ENCODE measurements around the gene ARHGAP26. TPM values are rescaled to one million over a fixed set of nuclear protein-coding genes. Genes with fewer than 3 reads are reported as not detected.

The ARHGAP26 gene
- total RNA-seq, 1 donor from 2014 or later = 20.1 TPM

DNA sequence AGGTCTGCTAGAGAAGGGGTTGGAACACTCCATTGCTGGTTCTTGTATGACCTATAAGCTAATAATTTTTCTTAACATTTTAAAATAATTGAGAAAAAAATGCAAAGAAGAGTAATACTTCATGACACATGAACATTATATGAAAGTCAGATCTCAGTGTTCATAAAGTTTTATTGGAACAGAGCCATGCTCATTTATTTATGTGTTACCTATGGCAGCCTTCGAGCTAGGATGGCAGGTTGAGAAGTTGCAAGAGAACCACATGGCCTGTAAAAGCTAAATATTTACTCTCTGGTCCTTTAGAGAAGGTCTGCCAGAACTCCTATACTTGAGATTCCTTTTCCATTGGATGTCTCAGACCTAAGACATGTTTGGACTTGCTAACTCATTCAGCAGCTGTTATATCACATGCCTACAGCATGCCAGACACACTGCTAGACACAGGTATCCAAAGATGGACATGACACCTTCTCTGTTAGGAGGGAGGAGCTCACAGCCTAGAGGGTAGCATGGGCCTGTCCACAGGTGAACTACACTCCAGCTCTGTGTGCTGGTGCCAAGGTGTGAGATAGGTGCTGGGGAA, 304.3 kb downstream of the ARHGAP26 start:
- DNase-seq = no peak
- peaks cover 10% of the 10 kb centered on the region for H3K36me3 Mint-ChIP-seq (ENCODE audit: unreplicated experiment)
- H3K9me3 Mint-ChIP-seq (ENCODE audit: unreplicated experiment) = peaks cover 2% of the 10 kb centered on the region
- no peak overlapping the region for H3K4me3 Mint-ChIP-seq (ENCODE audit: unreplicated experiment)
- H3K27me3 Mint-ChIP-seq (ENCODE audit: unreplicated experiment) = no peaks in the 10 kb centered on the region
- H3K4me1 Mint-ChIP-seq (ENCODE audit: low read depth, unreplicated experiment) = no peaks in the 10 kb centered on the region
- TF ChIP-seq, protein P1, sequence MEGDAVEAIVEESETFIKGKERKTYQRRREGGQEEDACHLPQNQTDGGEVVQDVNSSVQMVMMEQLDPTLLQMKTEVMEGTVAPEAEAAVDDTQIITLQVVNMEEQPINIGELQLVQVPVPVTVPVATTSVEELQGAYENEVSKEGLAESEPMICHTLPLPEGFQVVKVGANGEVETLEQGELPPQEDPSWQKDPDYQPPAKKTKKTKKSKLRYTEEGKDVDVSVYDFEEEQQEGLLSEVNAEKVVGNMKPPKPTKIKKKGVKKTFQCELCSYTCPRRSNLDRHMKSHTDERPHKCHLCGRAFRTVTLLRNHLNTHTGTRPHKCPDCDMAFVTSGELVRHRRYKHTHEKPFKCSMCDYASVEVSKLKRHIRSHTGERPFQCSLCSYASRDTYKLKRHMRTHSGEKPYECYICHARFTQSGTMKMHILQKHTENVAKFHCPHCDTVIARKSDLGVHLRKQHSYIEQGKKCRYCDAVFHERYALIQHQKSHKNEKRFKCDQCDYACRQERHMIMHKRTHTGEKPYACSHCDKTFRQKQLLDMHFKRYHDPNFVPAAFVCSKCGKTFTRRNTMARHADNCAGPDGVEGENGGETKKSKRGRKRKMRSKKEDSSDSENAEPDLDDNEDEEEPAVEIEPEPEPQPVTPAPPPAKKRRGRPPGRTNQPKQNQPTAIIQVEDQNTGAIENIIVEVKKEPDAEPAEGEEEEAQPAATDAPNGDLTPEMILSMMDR (IDR thresholded peaks at IDR 0.05; ENCODE audit: partially characterized antibody, unreplicated experiment) = no peak
- no peak overlapping the region for H3K27ac Mint-ChIP-seq (ENCODE audit: unreplicated experiment)

DNA sequence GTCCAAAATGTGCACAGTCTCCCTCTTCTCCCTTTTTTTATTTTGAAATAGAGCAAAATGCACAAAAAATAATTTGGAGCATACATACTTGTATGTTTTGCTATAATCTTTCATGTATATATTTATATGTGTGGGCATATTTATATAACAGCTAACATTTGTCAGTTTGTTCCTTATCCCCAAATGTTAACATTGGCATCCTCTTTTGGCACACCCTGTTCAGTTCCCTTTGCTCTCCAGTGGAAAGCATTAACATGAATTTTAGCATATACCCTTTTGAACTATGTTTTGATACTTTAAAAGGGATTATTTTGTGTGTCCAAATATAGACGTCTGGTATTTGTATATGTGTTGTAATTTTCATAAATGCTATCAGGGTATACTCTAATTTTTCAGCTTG, 306.2 kb downstream of the ARHGAP26 start:
- Mint-ChIP-seq H3K27ac (ENCODE audit: unreplicated experiment) (no peak overlapping the region), H3K36me3 (ENCODE audit: unreplicated experiment) (peaks cover 5% of the 10 kb centered on the region), H3K9me3 (ENCODE audit: unreplicated experiment) (peaks cover 2% of the 10 kb centered on the region), H3K4me3 (ENCODE audit: unreplicated experiment) (no peak overlapping the region), H3K4me1 (ENCODE audit: low read depth, unreplicated experiment) (no peaks in the 10 kb centered on the region), H3K27me3 (ENCODE audit: unreplicated experiment) (no peaks in the 10 kb centered on the region)
- no peak for DNase-seq
- TF ChIP-seq, protein P1 (IDR thresholded peaks at IDR 0.05; ENCODE audit: partially characterized antibody, unreplicated experiment) = no peak

DNA sequence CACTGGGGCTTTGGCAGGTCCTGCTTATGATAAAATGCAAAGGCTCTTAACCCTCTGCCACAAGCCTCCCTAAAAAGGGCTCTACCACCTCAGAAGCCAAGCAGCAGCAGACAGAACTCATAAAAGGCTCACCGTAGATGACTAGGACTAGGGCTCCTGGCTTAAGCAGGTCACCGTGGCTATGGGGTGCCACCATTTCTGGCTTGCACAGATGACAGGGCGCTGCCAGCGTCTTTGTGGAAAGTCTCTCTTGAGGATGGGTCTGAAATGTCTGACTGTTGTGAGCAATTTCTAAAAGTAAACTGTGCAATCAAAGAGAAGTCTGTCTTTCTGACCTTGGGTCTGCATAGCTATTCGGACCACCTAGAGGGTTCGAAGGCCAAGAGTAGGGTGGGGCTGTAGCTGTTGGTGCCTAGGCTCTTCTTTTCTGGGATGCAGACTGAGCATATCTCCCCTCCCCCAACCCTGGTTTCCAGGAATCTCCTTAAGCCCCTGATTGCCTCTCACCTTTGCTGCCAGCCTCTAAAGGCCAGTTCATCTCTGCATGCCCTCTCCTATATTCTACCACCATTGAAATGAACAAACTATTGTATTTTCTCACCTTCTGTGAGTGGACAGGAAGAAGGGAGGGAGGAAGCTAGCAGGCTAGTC, 307.4 kb downstream of the ARHGAP26 start:
- H3K4me3 Mint-ChIP-seq (ENCODE audit: unreplicated experiment) = no peak overlapping the region
- no peaks in the 10 kb centered on the region for H3K27me3 Mint-ChIP-seq (ENCODE audit: unreplicated experiment)
- TF ChIP-seq, protein P1 (IDR thresholded peaks at IDR 0.05; ENCODE audit: partially characterized antibody, unreplicated experiment) = no peak
- H3K36me3 Mint-ChIP-seq (ENCODE audit: unreplicated experiment) = no peaks in the 10 kb centered on the region
- H3K4me1 Mint-ChIP-seq (ENCODE audit: low read depth, unreplicated experiment) = no peaks in the 10 kb centered on the region
- H3K27ac Mint-ChIP-seq (ENCODE audit: unreplicated experiment) = no peak overlapping the region
- no peaks in the 10 kb centered on the region for H3K9me3 Mint-ChIP-seq (ENCODE audit: unreplicated experiment)
- DNase-seq = no peak

- H3K36me3 Mint-ChIP-seq (ENCODE audit: unreplicated experiment) = no peaks in the 10 kb centered on the region
- no peaks in the 10 kb centered on the region for H3K4me1 Mint-ChIP-seq (ENCODE audit: low read depth, unreplicated experiment)
- H3K9me3 Mint-ChIP-seq (ENCODE audit: unreplicated experiment) = peaks cover under 1% of the 10 kb centered on the region
- no peak for DNase-seq
- H3K27ac Mint-ChIP-seq (ENCODE audit: unreplicated experiment) = no peak overlapping the region
- H3K4me3 Mint-ChIP-seq (ENCODE audit: unreplicated experiment) = no peak overlapping the region
- TF ChIP-seq, protein P1 (IDR thresholded peaks at IDR 0.05; ENCODE audit: partially characterized antibody, unreplicated experiment) = no peak
- no peaks in the 10 kb centered on the region for H3K27me3 Mint-ChIP-seq (ENCODE audit: unreplicated experiment)
These were observed 308.1 kb downstream of the ARHGAP26 start for GRCh38 chr5:143078313-143078712.

GRCh38 chr5:143078971-143079370, 308.8 kb downstream of the ARHGAP26 start:
- H3K4me3 Mint-ChIP-seq (ENCODE audit: unreplicated experiment) = no peak overlapping the region
- DNase-seq = no peak
- TF ChIP-seq, protein P1 (IDR thresholded peaks at IDR 0.05; ENCODE audit: partially characterized antibody, unreplicated experiment) = no peak
- H3K4me1 Mint-ChIP-seq (ENCODE audit: low read depth, unreplicated experiment) = no peaks in the 10 kb centered on the region
- peaks cover 2% of the 10 kb centered on the region for H3K9me3 Mint-ChIP-seq (ENCODE audit: unreplicated experiment)
- no peaks in the 10 kb centered on the region for H3K27me3 Mint-ChIP-seq (ENCODE audit: unreplicated experiment)
- H3K27ac Mint-ChIP-seq (ENCODE audit: unreplicated experiment) = no peak overlapping the region
- H3K36me3 Mint-ChIP-seq (ENCODE audit: unreplicated experiment) = no peaks in the 10 kb centered on the region

All from glutamatergic neuron (in vitro differentiated cells).